GM18873 (cell line): ENCODE data around the gene MCC.

Experiments
- ATAC-seq: cut with Tn5 transposase; IDR thresholded peaks from one replicate; pipeline ENCODE4 v1.9.1; 2021; ENCODE audit warnings: mild to moderate bottlenecking, moderate library complexity, moderate number of reproducible peaks; ENCODE audit not compliant: unreplicated experiment, low FRiP score

Gene MCC

GRCh38 chr5:113278976-113279375 is 209.3 kb downstream of the MCC start:
- no peak for ATAC-seq

DNA sequence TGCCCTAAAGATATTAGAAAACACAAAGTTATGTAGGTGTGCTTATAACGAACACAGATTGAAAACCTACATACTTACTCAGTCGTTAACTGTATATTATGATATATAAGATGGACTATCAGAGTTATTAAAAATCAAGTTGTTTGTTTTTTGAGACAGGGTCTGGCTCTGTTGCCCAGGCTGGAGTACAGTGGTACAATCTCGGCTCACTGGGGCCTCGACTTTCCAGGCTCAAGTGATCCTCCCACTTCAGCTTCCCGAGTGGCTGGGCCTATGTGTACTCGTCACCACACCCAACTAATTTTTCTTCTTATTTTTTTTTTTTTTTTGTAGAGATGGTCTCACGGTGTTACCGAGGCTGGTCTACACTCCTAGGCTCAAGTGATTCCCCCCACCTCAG is 211.8 kb downstream of the MCC start:
- no peak for ATAC-seq

DNA sequence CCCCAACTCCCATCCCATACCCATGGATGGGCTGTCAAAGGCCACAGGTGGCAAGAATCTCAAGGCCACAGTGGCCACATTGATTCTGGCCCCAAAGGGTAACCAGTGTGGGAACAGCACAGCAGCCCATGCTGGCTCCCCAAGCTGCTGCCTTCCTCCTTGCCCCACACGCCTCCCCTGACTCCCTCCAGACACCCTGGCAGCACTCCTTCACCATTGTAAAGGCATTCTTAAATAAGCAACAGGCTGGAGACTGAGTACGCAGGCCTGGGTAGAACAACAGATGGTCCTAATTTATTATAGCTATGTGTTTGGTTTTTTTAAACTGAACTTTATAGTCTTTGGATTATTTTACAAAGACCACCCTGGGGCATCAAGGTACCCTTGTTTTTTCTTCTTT is 212.3 kb downstream of the MCC start:
- ATAC-seq, result no peak

DNA sequence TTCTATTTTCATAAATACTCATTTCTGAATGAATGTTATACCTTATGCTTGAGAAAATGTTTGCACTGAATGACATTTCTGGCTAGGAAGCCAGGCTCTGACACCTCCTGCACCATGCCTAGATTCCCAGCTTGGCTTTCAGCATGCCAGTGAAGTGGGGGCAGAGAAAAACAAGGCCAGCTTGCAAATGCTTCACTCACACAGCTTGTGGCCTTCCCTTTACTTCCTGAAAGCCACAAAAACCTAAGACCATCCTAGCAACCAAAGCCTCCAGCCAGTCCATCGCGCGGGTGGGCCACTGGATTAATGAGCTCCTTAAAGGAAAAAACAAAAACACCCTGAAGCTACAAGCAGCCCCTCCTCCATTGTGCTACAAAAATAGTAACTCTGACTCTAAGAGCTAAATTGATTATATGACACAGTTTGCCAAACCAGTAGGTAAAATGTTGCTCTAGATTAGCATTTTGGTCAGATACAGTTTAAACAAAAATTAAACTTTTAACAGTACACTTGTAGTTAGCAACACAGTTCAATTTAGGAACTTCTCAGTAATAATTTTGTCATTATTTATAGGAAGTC is 213.3 kb downstream of the MCC start:
- no peak for ATAC-seq

DNA sequence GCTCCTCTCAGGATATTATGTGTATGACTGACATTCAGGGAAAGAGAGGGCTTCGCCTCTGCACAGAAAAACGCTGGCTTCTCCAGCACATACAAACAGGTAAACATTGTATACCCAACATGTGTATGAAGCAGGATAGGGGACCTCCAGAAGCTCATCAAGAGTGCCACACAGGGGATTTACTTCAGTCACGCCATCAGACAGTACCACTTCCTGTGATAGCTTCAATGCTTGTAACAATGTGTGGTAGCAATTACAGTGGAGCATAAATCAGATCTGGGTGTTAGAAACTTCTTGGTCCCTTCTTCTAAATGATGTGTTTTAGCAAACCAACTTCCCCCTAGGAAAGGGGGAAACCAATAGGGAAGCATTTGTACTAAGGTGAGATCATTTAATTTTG is 214.3 kb downstream of the MCC start:
- ATAC-seq, result no peak

DNA sequence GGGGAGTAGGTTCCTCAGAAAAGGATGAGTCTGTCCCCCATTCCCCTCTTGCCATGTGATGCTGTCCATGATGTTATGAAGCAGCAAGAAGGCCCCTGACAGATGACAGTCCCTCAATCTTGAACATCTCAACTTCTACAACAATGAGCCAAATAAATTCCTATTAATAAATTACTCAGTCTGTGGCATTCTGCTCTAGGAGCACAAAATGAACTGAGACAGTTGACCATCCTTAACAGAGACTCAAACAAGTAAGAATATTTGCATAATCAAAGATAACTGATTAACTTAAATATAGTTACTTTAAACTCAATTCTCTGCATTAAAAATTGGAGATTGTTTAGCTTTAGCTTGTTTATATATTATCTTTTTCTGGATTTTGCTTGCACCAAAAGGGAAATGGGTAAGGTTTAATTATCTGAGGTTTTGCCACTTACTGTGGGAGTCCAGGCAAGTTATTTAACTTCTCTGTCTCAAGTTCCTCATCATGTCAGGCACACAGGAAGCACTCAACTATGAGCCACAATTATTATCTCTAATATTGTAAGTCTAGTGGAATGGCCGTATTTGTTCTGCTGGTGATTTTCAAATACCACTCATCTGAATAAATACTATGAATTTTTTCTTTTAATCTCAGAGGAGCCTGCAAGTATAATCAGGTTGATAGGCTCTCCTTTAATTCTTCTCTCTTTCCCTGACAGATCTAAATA is 216.4 kb downstream of the MCC start:
- no peak for ATAC-seq

GRCh38 chr5:113271015-113271414 is 217.2 kb downstream of the MCC start:
- no peak for ATAC-seq

DNA sequence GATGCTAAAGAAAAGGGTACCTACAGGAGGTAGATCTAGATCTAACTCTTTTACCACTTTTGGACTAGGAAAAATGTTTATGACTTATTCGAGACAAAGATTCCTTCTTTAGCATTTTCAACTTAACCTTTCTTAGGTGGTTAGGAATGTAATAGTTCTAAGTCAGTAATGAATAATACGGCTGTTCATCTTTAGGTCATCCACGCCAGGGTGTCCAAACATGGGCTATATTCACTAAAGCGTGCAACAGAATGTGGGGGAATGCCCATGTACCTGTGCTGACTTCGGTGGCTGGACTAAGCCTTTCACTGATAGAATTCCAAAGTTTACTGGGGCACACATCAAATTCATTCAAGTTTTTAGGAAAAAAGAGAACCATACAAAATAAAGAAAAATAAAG is 218.2 kb downstream of the MCC start:
- ATAC-seq, result no peak

DNA sequence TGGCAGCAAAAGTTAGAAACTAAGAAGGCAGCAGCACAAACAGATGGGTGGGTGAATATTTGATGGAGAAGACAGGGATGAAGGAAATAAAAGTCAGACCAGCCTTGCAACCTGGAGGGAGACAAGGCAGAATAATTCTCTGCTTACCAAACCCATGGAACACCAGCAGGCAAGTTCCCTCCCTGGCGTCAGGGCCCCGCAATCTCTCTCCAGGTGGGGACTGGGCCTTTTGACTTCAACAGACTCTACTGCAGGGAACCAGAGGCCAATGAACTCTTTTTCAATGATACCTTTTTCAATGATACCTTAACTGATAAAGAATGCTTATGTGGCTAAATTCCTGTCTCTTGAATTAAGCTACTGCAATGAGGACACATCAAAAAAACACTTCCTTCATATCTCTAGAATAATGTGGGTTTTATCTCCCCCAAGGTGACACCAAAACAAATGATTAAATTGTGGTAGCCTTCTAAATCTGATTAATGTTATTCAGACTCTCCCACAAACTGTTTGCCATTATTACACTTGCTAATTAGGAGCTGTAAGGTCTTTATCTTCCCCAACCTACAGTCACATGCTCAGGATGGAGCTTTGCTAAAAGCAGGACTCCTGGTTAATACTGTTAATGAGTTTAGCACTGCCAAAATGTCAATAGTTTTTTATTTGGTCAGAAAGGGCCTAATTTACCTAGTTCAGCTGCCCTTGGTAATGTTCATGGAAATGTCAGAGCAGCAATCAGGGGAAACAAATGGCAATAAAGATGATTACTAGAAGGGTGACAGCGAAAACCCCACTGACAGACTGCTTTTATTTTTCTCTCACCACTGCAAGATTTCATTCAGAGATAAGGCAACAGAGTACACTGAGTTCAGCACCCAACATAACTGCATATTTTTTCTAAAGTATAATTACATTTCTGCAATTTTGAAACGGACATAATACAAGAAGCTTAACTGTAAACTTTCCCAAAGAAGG is 218.9 kb downstream of the MCC start:
- ATAC-seq, result no peak

- ATAC-seq, result no peak
These were observed 220.0 kb downstream of the MCC start for GRCh38 chr5:113268232-113268631.

DNA sequence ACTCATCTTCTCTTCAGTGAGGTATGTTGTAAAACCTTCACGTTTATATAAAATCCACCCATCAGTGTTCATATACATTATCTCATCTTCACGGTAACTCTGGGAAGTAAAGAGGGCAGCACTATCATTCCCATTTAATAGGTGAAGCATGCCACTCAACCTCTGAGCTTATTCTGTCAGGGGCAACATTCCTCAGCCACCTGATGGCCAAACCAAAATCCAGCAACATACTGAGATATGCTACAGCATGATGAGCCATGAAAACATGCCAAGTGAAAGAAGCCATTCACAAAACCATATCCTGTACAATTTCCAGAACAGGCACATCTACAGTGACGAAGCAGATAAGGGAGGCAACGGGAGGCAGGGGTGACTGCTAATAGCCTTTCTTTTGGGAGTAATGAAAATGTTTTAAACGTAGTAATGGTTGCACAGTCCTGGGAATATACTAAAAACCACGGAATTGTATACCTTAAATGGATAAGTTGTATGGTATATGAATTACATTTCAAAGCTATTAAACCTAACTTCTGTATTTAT is 220.8 kb downstream of the MCC start:
- no peak for ATAC-seq

- no peak for ATAC-seq
These were observed 221.4 kb downstream of the MCC start for GRCh38 chr5:113266913-113267227.

GRCh38 chr5:113266227-113266912 is 221.9 kb downstream of the MCC start:
- ATAC-seq, result no peak

DNA sequence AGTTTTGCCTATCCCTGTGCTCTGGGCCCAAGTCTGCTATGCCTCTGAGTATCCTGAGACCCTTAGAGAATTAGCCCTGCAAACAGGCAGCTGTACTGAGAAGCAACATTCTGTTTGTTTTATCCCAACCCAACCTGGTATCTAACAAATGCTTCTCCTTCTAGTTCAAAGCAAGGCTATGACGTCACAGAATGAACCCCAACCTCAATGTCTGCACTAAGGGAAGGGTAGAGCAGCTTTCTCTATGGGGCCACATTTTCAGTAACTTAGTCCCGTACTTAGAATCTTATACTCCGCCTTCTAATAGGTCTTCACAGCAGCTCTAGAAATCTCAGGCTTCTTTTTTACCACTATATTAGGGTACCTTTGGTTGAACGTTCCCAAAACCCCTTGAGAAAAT is 223.1 kb downstream of the MCC start:
- no peak for ATAC-seq

GRCh38 chr5:113264046-113264445 is 224.2 kb downstream of the MCC start:
- no peak for ATAC-seq

GRCh38 chr5:113263545-113263944 is 224.7 kb downstream of the MCC start:
- ATAC-seq, result no peak

DNA sequence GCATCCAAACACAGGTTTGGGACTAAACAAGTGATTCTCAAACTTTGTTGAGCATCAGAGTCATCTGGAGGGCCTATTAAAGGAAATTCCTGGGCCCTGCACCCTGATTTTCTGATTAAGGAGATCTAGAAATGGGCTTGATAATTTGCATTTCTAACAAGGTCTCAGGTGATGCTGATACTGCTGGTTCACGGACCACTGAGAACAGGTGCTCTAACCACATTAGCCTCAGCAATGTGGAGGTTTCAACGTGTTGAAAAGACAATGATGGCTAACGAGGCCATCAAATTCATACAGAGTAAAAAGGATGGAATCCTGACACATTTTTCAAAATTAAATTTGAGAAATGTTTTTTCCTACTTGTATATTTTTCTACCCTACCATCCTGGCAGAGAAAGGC is 225.6 kb downstream of the MCC start:
- ATAC-seq, result no peak

DNA sequence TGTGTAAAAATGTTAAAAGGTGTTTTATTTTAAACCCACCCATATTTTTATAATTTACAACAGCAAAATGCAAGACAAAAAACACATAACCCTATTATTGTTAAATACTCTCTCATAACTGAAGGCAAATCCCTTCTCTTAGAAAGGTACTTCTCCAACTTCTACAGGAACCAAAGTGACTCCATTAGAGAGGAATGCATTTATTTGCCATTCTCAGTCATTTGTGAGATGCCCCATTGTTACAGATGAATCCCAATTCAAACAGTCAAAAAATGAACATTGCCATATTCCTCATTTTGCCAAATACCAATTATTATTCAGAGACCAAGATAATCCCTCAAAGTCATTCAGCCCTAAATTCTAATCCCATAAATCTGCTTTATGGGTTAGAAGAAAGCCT is 229.2 kb downstream of the MCC start:
- no peak for ATAC-seq

GRCh38 chr5:113257545-113257944 is 230.7 kb downstream of the MCC start:
- ATAC-seq, result no peak

GRCh38 chr5:113256671-113257452 is 231.4 kb downstream of the MCC start:
- ATAC-seq, result no peak
